ENCODE measurements around the gene SOS1.
A peak's percentile ranks its signal among the peaks of the same experiment; 100 is the strongest.

The SOS1 gene

GRCh38 chr2:39119732-39120520 lies 925 bp downstream of the SOS1 start (continued):
- TF ChIP-seq ZNF518A (tag by site-specific recombination; conservative IDR thresholded peaks at IDR 0.05; ENCODE audit: low read depth) (no peak), ZNF530 (tag by site-specific recombination; IDR thresholded peaks at IDR 0.05; ENCODE audit: low read depth) (no peak), TRIM28 (IDR thresholded peaks at IDR 0.05; ENCODE audit: borderline replicate concordance, low read length) (no peak), ZNF112 (tag by site-specific recombination; IDR thresholded peaks at IDR 0.05) (no peak), ZNF473 (tag by site-specific recombination; IDR thresholded peaks at IDR 0.05) (no peak), ZNF433 (tag by site-specific recombination; IDR thresholded peaks at IDR 0.05; ENCODE audit: low read depth) (no peak), EGR2 (tag by site-specific recombination; IDR thresholded peaks at IDR 0.05; ENCODE audit: low read depth) (no peak), ZNF785 (tag by site-specific recombination; IDR thresholded peaks at IDR 0.05) (no peak), KLF9 (tag by site-specific recombination; IDR thresholded peaks at IDR 0.05; ENCODE audit: low read depth) (peak; percentile 57), ZFP3 (tag by site-specific recombination; IDR thresholded peaks at IDR 0.05; ENCODE audit: low read depth) (no peak), REPIN1 (tag by site-specific recombination; IDR thresholded peaks at IDR 0.05; ENCODE audit: low read depth) (no peak), GLIS2 (tag by site-specific recombination; IDR thresholded peaks at IDR 0.05) (peak; percentile 71), ZBTB21 (tag by site-specific recombination; IDR thresholded peaks at IDR 0.05) (no peak), GFI1B (tag by site-specific recombination; IDR thresholded peaks at IDR 0.05) (no peak), ZNF174 (tag by site-specific recombination; IDR thresholded peaks at IDR 0.05) (no peak), ZSCAN16 (tag by site-specific recombination; IDR thresholded peaks at IDR 0.05) (no peak), YY1 (tag by site-specific recombination; IDR thresholded peaks at IDR 0.05) (no peak), MYNN (tag by site-specific recombination; IDR thresholded peaks at IDR 0.05; ENCODE audit: borderline replicate concordance) (no peak), ZNF23 (tag by site-specific recombination; IDR thresholded peaks at IDR 0.05; ENCODE audit: borderline replicate concordance) (no peak), BCL11A (tag by site-specific recombination; IDR thresholded peaks at IDR 0.05; ENCODE audit: low read depth) (no peak), ZSCAN30 (tag by site-specific recombination; IDR thresholded peaks at IDR 0.05) (0 out of 2 replicates have a peak, but pooled peaks have one; percentile 30), CTCF (tag by site-specific recombination; IDR thresholded peaks at IDR 0.05) (peak; percentile 54; the same call in 1 of the 2 replicates), PATZ1 (tag by site-specific recombination; IDR thresholded peaks at IDR 0.05) (peak; percentile 34; the same call in 1 of the 2 replicates), ZNF302 (tag by site-specific recombination; IDR thresholded peaks at IDR 0.05; ENCODE audit: low read depth) (no peak), SETDB1 (IDR thresholded peaks at IDR 0.05; ENCODE audit: insufficient read length, low read length) (no peak), SCRT2 (tag by site-specific recombination; IDR thresholded peaks at IDR 0.05) (no peak), ZNF157 (tag by site-specific recombination; IDR thresholded peaks at IDR 0.05) (no peak), ZNF830 (tag by site-specific recombination; IDR thresholded peaks at IDR 0.05; ENCODE audit: low read depth) (no peak), ZNF350 (tag by site-specific recombination; IDR thresholded peaks at IDR 0.05) (no peak), ZNF398 (tag by site-specific recombination; IDR thresholded peaks at IDR 0.05) (no peak), ZNF707 (tag by site-specific recombination; IDR thresholded peaks at IDR 0.05) (no peak)
